ENCODE data around the gene KLHL6. TPM values are rescaled to one million over a fixed set of nuclear protein-coding genes. Genes with fewer than 3 reads are reported as not detected.
"Not testable (repeated sequence)": the region's sequence is repeated elsewhere in the genome, so short reads cannot be mapped to it uniquely, and the experiment has no call there.

The KLHL6 gene
- total RNA-seq, 1 donor from 2014 or later: 0.65 TPM

DNA sequence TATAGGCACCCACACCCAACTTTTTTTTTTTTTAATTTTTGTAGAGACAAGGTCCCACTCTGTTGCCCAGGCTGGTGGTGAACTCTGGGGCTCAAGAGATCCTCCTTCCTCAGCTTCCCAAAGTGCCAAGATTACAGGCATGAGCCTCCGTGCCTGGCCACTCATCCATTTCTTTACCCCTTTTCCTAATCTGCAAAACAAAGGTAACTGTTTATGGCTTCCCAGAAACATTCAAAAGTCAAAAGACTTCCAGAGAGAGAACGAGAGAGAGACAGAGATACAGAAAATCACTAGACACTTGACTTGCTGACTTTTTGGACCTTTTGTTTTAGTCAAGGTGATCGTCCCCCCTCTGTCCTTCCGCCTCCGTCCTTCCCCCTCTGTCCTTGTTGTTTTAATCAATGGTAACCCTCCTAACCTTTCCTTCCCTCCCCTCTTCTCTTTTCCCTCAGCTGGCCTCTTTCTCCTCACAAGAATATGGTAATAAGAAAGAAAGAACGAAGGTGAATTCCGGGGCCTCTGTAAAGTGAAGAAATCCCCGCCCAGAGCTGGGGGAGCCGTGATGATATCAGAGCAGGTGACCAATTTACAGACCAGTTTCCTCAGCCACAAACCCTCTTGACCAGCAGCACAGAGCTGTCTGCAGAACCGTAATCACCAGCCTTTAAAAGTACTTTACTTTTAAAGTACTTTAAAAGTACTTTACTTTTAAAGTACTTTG is 21.9 kb downstream of the KLHL6 start:
- ATAC-seq (no peak), DNase-seq (ENCODE audit: low spot score) (no peak)

- ATAC-seq: no peak
- no peak for DNase-seq (ENCODE audit: low spot score)
These were observed 22.7 kb downstream of the KLHL6 start for GRCh38 chr3:183532620-183533411.

DNA sequence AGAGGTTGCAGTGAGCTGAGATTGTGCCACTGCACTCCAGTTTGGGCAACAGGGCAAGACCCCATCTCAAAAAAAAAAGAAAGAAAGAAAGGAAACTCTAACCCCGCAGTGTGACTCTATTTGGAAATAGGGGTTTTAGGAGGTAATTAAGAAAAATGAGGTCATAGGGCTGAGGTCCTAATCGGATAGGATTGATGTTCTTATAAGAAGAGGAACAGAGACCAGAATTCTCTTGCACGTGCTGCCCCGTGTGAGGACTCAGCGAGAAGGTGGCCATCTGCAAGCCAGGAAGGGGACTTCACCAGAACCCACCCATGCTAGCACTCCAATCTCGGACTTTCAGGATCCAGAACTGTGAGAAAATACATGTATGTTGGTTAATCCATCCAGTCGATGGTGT is 25.8 kb downstream of the KLHL6 start:
- ATAC-seq (no peak), DNase-seq (ENCODE audit: low spot score) (no peak)

DNA sequence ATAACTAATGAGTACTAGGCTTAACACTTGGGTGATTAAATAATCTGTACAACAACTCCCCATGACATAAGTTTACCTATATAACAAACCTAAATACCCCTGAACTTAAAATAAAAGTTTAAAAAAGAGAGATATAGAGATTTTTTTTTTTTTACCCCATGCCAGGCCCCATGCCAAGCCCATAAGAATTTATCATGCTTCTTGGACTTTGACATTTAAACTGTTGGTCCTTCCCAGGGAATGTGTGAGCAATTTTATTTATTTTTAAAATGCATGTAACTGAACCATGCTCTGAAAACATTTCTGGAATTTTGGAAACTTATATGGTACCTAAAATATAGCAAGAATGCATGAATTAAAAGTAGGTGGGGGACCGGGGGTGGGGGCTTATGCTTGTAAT is 26.3 kb downstream of the KLHL6 start:
- no peak for ATAC-seq

GRCh38 chr3:183528758-183529157 is 26.7 kb downstream of the KLHL6 start:
- DNase-seq (ENCODE audit: low spot score); ATAC-seq: not testable (repeated sequence)

More for the DNA sequence above, 26.3 kb downstream of the KLHL6 start:
- no peak for DNase-seq (ENCODE audit: low spot score)

GRCh38 chr3:183527428-183528379 is 27.8 kb downstream of the KLHL6 start:
- DNase-seq (ENCODE audit: low spot score): no peak
- ATAC-seq: no peak

DNA sequence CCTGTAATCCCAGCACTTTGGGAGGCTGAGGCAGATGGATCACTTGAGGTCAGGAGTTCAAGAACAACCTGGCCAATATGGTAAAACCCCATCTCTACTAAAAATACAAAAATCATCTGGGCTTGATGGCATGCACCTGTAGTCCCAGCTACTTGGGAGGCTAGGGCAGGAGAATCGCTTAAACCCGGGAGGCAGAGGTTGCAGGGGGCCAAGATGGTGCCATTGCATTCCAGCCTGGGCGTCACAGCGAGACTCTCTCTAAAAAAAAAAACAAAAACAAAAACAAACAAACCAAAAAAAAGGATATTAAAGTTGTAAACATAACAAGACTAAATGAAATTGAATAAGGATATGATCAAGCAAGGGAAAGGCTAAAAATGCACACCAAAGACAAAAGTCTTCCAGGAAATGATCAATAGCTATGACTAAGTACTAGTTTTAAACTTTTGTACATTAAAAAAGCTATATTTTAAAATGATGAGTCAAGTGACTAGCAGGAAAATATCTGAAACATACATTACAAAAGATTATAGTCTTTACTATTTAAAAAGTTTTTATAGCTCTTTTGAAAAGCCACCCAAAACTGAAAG is 28.6 kb downstream of the KLHL6 start:
- ATAC-seq (no peak), DNase-seq (ENCODE audit: low spot score) (no peak)

DNA sequence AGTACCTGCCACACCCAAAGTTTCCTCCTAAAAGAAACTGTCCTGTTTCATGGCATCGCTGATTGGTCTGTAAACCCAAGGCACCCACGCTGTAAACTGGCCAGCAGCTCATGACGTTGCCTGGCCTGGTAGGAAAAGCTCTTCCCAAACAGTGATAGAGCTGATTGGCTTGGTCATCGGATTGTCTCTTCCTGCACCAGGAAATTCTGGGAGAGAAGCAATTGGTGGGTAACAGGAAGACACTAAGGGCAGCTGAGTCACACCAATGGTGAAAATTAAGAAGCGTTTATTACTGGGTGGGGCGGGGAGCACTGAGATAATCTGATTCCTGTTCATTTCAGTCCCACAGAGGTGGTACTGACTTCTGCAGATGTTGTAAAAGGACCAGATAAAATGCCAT is 31.0 kb downstream of the KLHL6 start:
- no peak for ATAC-seq
- DNase-seq (ENCODE audit: low spot score): no peak

GRCh38 chr3:183520741-183521556 is 34.6 kb downstream of the KLHL6 start:
- ATAC-seq; DNase-seq (ENCODE audit: low spot score): not testable (repeated sequence)

GRCh38 chr3:183520295-183520694 is 35.2 kb downstream of the KLHL6 start:
- not testable (repeated sequence) for DNase-seq (ENCODE audit: low spot score); ATAC-seq

DNA sequence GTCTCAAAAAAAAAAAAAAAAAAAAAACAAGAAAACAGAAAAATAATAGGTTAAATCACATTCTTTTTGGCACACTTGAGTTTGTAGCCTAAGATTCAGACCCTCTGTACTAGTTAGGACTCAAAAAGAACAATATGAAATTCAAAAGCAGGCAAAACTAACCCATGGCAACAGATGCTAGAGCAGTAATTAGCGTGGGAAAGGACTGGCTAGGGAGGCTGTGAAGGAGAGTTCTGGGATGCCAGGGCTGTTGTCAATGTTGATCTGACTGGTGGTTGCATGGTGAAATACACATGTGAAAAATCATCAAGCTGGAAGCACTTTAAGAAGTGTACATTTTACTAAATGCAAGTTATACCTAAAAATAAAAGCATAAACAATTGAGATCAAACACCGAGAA is 35.6 kb downstream of the KLHL6 start:
- ATAC-seq: no peak
- no peak for DNase-seq (ENCODE audit: low spot score)

- ATAC-seq (no peak), DNase-seq (ENCODE audit: low spot score) (no peak)
These were observed 36.8 kb downstream of the KLHL6 start for GRCh38 chr3:183518491-183519251.

GRCh38 chr3:183517607-183518006 is 37.9 kb downstream of the KLHL6 start:
- no peak for DNase-seq (ENCODE audit: low spot score)
- no peak for ATAC-seq

DNA sequence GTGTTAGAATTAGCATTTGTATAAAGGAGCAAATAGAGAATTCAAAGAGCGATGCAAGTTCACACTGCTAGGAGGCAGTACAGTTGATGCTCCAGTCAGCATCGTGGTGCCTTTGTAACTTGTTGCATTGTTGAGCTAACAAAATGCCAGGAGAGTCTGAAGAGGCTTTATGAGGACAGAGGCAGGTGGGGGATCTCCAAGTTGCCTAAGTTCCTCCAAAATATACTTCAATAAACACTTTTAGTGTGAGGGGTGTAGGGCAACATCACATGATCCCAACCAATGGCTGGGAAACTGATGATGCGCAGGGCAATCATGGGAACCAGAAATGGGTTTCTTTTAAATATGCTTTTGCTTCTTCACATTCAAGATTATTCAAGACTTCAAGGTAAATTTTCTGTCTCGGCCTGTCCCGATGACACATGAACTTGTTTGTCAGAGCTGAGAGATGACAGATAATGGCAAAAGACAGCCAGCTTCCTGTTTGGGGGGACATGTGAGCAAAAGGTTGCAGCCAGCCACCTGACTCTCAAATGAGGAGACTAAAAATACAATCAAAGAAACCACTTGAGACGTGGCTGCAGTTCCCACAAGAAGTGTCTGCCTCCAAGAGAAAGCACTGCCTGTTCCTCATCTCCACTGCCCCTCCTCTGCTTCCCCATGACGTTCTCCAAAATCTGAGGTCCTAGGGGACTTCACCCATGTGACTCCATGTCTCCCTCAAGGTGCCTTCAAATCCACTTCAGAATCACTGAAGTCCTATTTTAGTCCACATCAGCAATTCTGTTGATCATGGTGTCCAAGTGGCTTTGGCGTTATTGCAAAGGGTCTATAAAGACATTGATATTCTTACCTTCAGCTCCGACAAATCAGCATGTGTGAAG is 39.3 kb downstream of the KLHL6 start:
- ATAC-seq (no peak), DNase-seq (ENCODE audit: low spot score) (no peak)

DNA sequence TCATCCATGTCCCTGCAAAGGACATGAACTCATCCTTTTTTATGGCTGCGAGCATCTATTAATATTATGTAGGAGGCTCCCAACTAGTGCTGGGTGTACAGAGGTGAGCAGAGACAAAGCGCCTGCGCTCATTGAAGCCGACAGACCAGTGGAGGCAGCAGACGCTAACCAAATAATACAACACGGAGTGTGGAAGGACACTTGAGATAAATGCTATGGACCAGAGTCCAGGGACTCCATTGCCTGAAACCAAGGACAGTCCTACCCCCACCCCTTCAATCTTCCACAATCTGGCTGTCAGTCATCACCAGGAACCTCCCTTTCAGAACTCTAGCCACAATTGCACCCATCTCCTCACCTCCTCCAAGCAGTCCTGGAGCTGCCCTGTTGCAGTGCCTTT is 41.5 kb downstream of the KLHL6 start:
- DNase-seq (ENCODE audit: low spot score) (peak; percentile 24), ATAC-seq (no peak)

- ATAC-seq (peak; percentile 49), DNase-seq (ENCODE audit: low spot score) (peak; percentile 40)
These were observed 42.3 kb downstream of the KLHL6 start for GRCh38 chr3:183513046-183513706.

DNA sequence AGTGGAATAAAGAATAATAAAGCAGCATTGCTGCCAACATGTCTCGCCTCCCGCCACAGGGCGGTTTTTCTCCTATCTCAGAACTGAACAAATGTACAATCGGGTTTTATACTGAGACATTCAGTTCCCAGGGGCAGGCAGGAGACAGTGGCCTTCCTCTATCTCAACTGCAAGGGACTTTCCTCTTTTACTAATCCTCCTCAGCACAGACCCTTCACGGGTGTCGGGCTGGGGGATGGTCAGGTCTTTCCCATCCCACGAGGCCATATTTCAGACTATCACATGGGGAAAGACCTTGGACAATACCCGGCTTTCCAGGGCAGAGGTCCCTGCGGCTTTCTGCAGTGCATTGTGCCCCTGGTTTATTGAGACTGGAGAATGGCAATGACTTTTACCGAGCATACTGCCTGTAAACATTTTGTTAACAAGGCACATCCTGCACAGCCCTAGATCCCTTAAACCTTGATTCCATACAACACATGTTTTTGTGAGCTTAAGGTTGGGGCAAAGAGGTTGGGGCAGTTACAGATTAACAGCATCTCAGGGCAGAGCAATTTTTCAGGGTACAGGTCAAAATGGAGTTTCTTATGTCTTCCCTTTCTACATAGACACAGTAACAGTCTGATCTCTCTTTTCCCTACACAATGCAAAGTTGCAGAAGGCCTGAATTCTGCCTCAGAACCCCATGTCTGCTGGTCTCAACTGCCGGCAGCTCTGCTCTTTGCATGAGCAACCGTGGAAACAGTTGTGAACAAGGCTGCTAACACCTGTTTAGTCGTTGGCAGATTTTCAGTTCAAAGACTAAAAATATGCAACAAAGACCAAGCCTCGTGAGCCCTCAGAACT is 44.0 kb downstream of the KLHL6 start:
- not testable (repeated sequence) for ATAC-seq
- peak; percentile 32 for DNase-seq (ENCODE audit: low spot score)

Measured in left lobe of liver (tissue), 2 donors.